Stimulated activated CD4-positive, alpha-beta T cell treated with anti-CD3 and anti-CD28 coated beads, Interleukin-1b, Interleukin-23, amount 100 ng/mL, for 1 hour (primary cell): ENCODE data around the gene USP12.
"Not testable (repeated sequence)": the region's sequence is repeated elsewhere in the genome, so short reads cannot be mapped to it uniquely, and the experiment has no call there.

Experiments used
- DNase-seq, 2 donors: peaks; one replicate each; pipeline ENCODE4 v3.0.0-alpha.2; 2020; ENCODE audit warnings: low read depth in 2 of 2

The USP12 gene

DNA sequence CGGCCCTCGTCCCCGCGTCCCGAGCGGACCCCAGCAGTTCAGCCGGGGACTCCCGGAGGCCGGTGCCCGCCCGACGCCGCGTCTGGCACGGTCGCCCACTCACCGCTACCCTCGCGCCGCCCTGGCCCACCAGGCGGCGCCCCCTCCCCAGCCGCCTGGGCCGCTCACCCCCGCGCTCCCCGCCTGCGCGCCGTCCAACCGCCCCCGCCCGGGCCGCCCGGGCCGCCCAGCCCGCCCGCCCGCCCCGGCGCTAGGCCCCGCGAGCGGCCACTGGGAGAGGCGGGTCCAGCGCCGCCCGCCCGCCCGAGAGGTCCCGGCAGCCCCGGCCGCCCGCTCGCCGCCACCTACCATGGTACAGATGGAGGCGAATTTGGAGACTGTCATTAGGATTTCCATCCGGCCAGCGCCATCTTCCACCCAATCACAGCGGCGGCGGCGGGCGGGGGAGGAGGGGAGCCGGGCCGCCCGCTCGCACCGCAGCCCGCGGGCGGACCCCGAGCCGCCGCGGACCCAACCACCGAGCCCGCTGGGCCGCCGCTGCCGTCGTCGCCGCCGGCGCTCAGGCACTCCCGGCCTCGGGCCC lies at the start of gene USP12:
TSS of gene USP12 (minus strand) at position 568 of the 583 bp plus-strand sequence. CDS start at position 396, 172 bp downstream.
- DNase-seq, result peak in 1 of 2 donors; percentile 24

DNA sequence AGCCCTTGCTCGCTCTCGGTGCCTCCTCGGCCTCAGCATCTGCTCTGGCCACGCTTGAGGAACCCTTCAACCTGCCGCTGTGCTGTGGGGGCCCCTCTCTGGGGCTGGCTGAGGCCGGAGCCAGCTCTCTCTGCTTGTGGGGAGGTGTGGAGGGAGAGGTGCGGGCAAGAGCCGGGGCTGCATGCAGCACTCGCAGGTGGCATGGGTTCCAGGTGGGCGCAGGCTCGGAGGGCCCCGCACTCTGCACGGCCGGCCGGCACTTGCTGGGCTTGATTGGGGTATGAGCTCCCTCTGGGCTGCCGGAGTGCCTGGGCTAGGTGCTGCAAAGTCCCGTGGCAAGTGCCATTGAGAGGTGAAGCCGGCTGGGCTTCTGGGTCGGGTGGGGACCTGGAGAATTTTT lies 48.0 kb upstream of the USP12 start:
- DNase-seq, result no peak

GRCh38 chr13:27218861-27219260 lies 47.2 kb upstream of the USP12 start:
- not testable (repeated sequence) for DNase-seq

DNA sequence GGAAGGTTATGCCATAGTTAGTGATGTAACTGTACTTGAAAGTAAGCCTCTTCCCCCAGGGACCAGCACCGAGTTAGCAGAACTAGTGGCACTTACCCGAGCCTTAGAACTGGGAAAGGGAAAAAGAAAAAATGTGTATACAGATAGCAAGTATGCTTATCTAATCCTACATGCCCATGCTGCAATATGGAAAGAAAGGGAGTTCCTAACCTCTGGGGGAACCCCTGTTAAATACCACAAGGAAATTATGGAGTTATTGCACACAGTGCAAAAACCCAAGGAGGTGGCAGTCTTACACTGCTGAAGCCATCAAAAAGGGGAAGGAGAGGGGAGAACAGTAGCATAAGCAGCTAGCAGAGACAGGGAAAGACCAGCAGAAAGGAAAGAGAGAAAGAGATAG lies 46.2 kb upstream of the USP12 start:
- not testable (repeated sequence) for DNase-seq

DNA sequence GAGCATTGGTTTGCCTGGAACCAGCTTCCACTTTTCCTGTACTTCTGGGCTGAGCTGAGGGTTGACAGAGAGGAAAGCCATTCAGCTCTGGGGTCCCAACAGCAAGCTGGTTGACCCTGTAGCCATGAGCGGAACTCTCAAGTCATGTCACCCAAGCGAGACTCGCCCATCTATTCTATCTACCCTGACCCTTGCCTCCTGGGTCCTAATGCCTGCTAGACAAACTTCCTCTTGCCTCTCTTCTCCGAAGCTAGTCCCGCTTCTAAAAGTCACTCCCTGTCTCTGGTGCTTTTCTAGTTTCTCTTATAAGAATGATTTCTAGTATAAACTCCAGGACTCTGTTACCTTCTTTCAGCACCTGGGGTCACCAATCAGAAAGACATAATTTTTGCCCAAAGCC lies 41.8 kb upstream of the USP12 start:
- not testable (repeated sequence) for DNase-seq

DNA sequence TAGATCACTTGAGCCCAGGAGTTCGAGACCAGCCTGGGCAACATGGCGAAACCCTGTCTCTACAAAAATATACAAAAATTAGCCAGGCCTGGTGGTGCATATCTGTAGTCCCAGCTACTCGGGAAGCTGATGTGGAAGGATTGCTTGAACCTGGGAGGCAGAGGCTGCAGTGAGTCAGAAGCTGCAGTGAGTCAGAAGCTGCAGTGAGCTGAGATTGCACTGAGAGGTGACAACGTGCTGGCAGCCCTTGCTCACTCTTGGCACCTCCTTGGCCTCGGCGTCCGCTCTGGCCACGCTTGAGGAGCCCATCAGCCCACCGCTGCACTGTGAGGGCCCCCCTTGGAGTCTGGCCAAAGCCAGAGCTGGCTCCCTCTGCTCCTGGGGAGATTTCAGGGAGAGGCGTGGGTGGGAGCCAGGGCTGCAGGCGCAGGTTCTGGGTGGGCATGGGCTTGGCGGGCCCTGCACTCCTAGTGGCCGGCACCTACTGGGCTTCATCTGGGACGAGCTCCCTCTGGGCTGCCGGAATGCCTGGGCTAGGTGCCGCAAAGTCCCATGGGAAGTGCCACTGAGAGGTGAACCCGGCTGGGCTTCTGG lies 40.3 kb upstream of the USP12 start:
- no peak for DNase-seq

DNA sequence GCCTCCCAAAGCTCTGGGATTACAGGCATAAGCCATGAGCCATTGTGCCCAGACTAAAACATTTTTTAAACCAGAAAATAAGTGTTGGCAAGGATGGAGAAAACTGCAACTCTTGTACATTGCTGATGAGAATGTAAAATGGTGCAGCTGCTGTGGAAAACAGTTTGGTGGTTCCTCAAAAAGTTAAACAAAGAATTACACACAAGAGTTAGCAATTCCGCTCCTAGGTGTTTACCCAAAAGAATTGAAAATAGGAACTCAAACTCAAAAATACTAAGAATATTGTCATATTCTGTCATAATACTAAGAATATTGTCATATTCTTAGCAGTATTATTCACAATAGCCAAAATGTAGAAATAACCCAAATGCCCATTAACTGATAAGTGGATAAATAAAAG lies 39.7 kb upstream of the USP12 start:
- DNase-seq, result no peak

- no peak for DNase-seq
Measured at GRCh38 chr13:27208514-27208913, 36.9 kb upstream of the USP12 start.

DNA sequence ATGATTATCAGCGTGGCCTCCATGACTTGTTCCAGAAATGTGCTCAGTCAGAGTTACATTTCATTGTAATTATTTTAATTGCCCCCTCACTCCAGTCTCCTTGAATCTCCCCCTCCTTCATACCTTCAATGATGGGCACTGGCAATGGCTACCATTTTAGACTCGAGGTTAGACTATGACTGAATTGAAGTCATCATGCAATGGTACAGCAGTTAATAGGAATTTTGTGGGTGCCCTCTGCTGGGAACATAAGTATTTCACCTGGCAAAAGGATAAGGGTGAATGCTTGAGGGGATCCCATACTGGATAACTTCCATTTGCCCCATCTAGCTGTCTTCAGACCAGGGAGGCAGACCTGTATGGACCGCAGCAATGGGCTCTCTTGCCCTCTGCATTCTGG lies 32.2 kb upstream of the USP12 start:
- DNase-seq, result no peak

DNA sequence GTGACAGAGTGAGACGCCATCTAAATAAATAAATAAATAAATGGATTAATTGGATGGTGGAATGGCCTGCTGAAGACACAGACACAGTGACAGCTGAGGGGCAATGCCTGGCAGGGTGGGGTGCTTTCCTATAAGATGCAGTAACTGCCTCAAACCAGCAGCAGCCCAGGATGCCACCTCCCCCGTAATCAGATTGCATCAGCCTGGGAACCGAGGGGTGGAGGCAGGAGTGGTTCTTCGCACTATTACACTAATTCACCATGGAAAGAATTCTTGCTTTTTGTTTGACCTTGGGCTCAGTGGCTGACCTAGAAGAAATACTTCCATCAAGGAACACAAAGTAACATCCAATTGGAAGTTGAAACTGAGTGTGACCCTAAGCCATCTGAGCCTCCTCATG lies 31.6 kb upstream of the USP12 start:
- DNase-seq, result no peak

GRCh38 chr13:27201661-27202060 lies 30.1 kb upstream of the USP12 start:
- no peak for DNase-seq

- no peak for DNase-seq
Measured at GRCh38 chr13:27200413-27201070, 28.9 kb upstream of the USP12 start.

DNA sequence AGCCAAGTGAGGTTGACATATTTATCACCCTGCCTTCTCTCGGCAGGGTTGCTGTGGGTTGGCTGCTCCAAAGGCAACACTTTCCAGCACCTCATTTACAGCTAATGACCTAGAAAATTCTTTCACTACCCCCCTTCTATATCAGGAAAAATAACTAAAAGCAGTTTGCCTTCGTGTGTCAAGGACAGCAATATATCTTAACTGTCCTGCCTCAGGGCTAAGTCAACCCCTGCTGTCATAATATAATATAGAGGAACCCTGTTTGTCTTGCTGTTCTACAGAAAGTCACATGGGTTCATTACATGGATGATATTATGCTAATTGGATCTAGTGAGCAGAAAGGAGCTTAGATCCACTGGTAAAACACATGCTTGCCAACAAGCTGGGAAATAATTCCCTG lies 28.1 kb upstream of the USP12 start:
- no peak for DNase-seq

DNA sequence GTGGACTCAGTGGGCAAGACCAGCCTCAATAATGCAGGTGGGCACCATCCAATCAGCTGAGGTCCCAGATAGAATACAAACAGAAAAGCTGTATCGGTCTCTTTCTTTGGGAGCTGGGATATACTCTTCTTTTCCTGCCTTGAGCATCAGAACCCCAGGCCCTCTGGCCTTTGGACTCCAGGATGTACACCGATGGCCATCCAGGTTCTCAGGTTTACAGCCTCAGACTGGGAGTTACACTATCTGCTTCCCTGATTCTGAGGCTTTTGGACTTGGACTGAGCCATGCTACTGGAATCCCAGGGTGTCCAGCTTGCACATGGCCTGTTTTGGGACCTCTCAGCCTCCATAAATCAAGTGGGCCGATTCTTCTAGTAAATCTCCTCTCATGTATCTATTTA lies 27.6 kb upstream of the USP12 start:
- no peak for DNase-seq

DNA sequence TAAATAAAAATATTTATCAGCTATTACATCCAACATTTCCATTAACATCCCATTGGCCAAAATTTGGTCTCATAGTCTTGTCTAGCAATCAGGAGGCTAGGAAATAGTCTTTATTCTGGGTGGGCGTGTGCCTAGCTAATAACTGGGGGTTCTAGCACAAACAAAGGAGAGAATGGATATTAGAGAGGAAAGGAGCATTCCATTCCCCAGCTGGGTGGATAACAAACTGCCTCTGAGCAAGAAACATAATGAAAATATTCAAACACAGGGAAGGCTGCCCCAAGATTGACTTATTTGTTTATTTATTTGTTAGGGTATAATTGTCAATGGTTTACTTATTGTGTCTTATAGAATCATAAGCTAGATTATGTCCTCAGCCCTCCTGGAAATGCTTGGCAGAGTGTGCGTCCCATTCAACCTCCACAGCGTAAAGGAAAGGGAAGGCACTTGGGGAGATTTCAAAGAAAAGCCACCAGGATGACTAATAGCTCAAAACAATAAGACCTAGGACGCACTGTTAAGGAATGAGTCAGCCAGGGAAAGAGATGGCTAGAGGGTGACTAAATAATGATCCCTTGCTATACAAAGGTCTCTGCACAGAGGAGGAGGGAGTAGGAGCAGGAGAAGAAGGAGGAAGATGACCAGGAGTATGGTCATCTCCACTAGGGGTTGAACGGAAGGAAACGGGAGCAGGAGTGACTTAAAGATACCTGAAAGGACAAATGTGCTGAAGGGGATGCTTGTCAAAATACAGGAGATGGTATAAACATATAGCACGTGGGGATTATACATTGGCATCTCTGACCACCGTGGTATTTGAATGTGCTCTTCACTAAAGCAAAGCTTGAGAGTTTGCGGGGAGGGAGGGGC lies 23.5 kb upstream of the USP12 start:
- no peak for DNase-seq

GRCh38 chr13:27194209-27194608 lies 22.6 kb upstream of the USP12 start:
- DNase-seq, result no peak

DNA sequence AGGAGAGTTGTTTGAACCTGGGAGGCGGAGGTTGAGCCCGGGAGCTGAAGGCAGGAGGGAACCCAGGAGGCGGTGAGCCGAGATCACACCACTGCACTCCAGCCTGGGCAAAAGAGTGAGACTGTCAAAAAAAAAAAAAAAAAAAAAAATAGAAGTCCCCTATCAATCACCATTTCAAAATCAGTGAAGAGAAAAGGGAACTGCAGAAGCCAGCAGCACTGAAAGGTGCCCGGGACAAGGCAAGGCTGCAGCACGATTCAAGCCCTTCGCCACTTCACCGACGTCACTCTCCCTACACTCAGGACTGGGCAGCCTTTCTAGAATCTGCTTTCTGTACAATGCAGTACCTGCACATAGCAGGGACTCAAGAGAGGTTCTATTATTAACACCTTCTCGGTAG lies 21.9 kb upstream of the USP12 start:
- no peak for DNase-seq

- DNase-seq, result no peak
Measured at GRCh38 chr13:27192973-27193372, 21.4 kb upstream of the USP12 start.

- DNase-seq, result not testable (repeated sequence)
Measured at GRCh38 chr13:27192367-27192766, 20.8 kb upstream of the USP12 start.

DNA sequence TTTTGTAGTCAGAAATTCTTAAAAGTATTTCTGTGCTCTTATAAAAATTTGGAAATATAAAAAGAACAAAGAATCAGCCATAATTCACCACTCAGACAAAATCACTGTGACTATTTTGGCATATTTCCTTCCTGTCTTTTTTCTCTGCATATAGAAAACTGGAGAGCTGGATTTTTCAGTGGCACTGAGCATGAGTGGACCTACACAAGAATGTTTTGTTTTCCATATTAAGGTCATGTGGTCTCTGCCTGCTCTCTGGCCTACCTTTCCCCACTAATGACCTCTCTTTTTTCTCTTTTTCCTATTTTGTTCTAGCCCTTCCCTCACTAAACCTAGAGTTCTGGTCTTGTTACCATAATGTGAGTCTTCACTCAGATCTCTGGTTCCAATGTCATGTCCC lies 17.6 kb upstream of the USP12 start:
- no peak for DNase-seq

DNA sequence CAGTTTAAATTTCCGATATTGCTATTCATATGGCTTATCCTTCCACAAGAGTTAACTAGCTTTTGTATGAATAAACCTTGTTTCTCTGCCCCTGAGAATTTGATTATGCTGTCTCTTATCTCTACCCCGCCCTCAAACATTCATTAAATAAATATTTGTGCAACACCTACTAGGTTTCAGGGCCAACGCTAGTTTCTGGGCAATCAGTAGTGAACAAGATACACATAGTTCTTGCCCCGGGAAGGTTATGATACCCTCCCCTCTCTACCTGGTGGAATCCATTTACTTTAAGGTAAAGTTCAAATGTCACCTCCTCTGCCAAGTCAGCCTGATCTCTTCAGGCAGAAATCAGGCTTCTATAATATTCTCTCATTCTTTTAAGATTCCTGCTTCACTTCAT lies 16.6 kb upstream of the USP12 start:
- DNase-seq, result no peak

DNA sequence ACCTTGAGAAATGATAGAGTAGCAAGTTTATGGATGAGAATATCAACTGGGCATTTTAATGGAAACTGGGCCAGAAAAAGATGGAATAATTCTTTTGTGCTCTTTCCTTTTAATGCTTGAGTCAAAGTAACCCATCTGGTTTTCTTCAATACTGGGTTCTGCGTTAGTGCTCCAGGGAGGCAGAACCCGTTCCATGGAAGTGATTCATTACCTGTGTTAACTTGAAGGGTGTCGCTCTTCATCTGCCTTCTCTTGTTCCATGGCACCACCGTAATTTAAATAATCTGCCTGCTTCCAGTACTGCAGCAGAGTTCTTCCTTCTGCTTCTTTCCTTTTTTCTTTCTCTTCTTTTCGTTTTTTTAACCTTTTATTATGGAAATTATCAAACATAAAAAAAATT lies 14.7 kb upstream of the USP12 start:
- DNase-seq, result no peak
